ENCODE measurements around the gene RAD51B. TPM values are rescaled to one million over a fixed set of nuclear protein-coding genes. Genes with fewer than 3 reads are reported as not detected.

The RAD51B gene
- total RNA-seq, 1 experiment from 2014 or later = 14.2 TPM

DNA sequence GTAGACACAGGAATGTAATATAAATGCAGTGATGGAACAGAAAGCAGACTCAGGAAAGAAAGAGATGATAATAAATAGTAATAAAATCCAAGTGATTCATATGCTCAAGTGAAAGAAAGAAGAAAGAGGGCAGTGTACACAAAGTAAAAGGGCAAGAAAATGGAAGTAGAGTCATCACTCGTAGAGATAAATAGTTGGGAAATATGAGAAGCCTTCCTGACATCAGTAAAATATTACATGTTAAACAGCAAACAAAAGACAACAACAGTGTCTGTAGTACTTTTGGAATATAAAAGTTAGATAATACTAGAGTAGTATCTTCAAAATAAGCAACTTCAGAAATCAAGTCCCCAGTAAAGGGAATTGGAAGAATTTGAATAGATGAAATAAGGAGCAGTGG lies 412.3 kb downstream of the RAD51B start:
- ATAC-seq (no peak), DNase-seq (ENCODE audit: low spot score) (no peak)
- ChIA-PET CTCF (interaction anchor here (1.8 kb wide), 1 partner anchor 12 kb away, joined by 4 read pairs; no protein-coding TSS in a partner anchor), POLR2A (no interaction called here)
- Mint-ChIP-seq H3K4me3 (no peak overlapping the region), H3K4me1 (no peaks in the 10 kb centered on the region), H3K9me3 (peaks cover 3% of the 10 kb centered on the region; the same call in 1 of the 2 replicates), H3K27ac (no peak overlapping the region), H3K36me3 (no peaks in the 10 kb centered on the region), H3K27me3 (ENCODE audit: low read depth) (no peaks in the 10 kb centered on the region)
- TF ChIP-seq ATF3 (CRISPR knock-in tag; conservative IDR thresholded peaks at IDR 0.05) (no peak), ESRRA (CRISPR knock-in tag; IDR thresholded peaks at IDR 0.05; ENCODE audit: borderline replicate concordance) (no peak), NR3C1 (CRISPR knock-in tag; conservative IDR thresholded peaks at IDR 0.05; ENCODE audit: low read depth) (no peak), SMAD4 (CRISPR knock-in tag; IDR thresholded peaks at IDR 0.05) (no peak), ZNF219 (CRISPR knock-in tag; IDR thresholded peaks at IDR 0.05; ENCODE audit: borderline replicate concordance) (no peak), ETV6 (CRISPR knock-in tag; IDR thresholded peaks at IDR 0.05) (no peak), MLX (CRISPR knock-in tag; IDR thresholded peaks at IDR 0.05) (no peak), SOX15 (CRISPR knock-in tag; IDR thresholded peaks at IDR 0.05) (no peak), TEAD4 (CRISPR knock-in tag; IDR thresholded peaks at IDR 0.05) (no peak), PRDM15 (CRISPR knock-in tag; IDR thresholded peaks at IDR 0.05) (no peak)
- TF ChIP-seq, protein P1, sequence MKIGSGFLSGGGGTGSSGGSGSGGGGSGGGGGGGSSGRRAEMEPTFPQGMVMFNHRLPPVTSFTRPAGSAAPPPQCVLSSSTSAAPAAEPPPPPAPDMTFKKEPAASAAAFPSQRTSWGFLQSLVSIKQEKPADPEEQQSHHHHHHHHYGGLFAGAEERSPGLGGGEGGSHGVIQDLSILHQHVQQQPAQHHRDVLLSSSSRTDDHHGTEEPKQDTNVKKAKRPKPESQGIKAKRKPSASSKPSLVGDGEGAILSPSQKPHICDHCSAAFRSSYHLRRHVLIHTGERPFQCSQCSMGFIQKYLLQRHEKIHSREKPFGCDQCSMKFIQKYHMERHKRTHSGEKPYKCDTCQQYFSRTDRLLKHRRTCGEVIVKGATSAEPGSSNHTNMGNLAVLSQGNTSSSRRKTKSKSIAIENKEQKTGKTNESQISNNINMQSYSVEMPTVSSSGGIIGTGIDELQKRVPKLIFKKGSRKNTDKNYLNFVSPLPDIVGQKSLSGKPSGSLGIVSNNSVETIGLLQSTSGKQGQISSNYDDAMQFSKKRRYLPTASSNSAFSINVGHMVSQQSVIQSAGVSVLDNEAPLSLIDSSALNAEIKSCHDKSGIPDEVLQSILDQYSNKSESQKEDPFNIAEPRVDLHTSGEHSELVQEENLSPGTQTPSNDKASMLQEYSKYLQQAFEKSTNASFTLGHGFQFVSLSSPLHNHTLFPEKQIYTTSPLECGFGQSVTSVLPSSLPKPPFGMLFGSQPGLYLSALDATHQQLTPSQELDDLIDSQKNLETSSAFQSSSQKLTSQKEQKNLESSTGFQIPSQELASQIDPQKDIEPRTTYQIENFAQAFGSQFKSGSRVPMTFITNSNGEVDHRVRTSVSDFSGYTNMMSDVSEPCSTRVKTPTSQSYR (CRISPR knock-in tag; IDR thresholded peaks at IDR 0.05) = no peak
- TF ChIP-seq, protein P2, sequence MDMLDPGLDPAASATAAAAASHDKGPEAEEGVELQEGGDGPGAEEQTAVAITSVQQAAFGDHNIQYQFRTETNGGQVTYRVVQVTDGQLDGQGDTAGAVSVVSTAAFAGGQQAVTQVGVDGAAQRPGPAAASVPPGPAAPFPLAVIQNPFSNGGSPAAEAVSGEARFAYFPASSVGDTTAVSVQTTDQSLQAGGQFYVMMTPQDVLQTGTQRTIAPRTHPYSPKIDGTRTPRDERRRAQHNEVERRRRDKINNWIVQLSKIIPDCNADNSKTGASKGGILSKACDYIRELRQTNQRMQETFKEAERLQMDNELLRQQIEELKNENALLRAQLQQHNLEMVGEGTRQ (CRISPR knock-in tag; IDR thresholded peaks at IDR 0.05) = no peak
- TF ChIP-seq, protein P3, sequence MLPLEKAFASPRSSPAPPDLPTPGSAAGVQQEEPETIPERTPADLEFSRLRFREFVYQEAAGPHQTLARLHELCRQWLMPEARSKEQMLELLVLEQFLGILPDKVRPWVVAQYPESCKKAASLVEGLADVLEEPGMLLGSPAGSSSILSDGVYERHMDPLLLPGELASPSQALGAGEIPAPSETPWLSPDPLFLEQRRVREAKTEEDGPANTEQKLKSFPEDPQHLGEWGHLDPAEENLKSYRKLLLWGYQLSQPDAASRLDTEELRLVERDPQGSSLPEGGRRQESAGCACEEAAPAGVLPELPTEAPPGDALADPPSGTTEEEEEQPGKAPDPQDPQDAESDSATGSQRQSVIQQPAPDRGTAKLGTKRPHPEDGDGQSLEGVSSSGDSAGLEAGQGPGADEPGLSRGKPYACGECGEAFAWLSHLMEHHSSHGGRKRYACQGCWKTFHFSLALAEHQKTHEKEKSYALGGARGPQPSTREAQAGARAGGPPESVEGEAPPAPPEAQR (CRISPR knock-in tag; IDR thresholded peaks at IDR 0.05) = no peak

- Mint-ChIP-seq H3K27me3 (ENCODE audit: low read depth) (no peaks in the 10 kb centered on the region), H3K9me3 (peaks cover 3% of the 10 kb centered on the region; the same call in 1 of the 2 replicates), H3K36me3 (no peaks in the 10 kb centered on the region), H3K27ac (no peak overlapping the region), H3K4me3 (no peak overlapping the region), H3K4me1 (no peaks in the 10 kb centered on the region)
- DNase-seq (ENCODE audit: low spot score) (no peak), ATAC-seq (no peak)
- CTCF ChIA-PET = interaction anchor here (1.8 kb wide), 1 partner anchor 13 kb away, joined by 4 read pairs; no protein-coding TSS in a partner anchor
- POLR2A ChIA-PET = no interaction called here
- TF ChIP-seq CDX4 (CRISPR knock-in tag; IDR thresholded peaks at IDR 0.05; ENCODE audit: borderline replicate concordance) = no peak
- TF ChIP-seq SOX15 (CRISPR knock-in tag; IDR thresholded peaks at IDR 0.05) = no peak
- TF ChIP-seq, protein P4, sequence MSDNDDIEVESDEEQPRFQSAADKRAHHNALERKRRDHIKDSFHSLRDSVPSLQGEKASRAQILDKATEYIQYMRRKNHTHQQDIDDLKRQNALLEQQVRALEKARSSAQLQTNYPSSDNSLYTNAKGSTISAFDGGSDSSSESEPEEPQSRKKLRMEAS (CRISPR knock-in tag; IDR thresholded peaks at IDR 0.05) = no peak
- no peak for TF ChIP-seq NFE2L1 (CRISPR knock-in tag; IDR thresholded peaks at IDR 0.05)
- no peak for TF ChIP-seq MLX (CRISPR knock-in tag; IDR thresholded peaks at IDR 0.05)
- no peak for TF ChIP-seq ZNF138 (CRISPR knock-in tag; conservative IDR thresholded peaks at IDR 0.05)
- TF ChIP-seq PRRX2 (CRISPR knock-in tag; IDR thresholded peaks at IDR 0.05) = no peak
- TF ChIP-seq CTCF (IDR thresholded peaks at IDR 0.05) = no peak
- no peak for TF ChIP-seq ZNF317 (CRISPR knock-in tag; IDR thresholded peaks at IDR 0.05; ENCODE audit: borderline replicate concordance, low read depth)
These were observed 412.9 kb downstream of the RAD51B start for GRCh38 chr14:68232300-68233055.
